NOMO-1 treated with dmso at 0.1 percent for 144 hours (cell line): ENCODE results near the gene TGFB2.
A peak's percentile ranks its signal among the peaks of the same experiment; 100 is the strongest.

Experiments used
- DNase-seq: peaks from one replicate; lab custom pipeline; 2025; ENCODE audit not compliant: unreplicated experiment; lab: John Stamatoyannopoulos, UW

TGFB2 gene

DNA sequence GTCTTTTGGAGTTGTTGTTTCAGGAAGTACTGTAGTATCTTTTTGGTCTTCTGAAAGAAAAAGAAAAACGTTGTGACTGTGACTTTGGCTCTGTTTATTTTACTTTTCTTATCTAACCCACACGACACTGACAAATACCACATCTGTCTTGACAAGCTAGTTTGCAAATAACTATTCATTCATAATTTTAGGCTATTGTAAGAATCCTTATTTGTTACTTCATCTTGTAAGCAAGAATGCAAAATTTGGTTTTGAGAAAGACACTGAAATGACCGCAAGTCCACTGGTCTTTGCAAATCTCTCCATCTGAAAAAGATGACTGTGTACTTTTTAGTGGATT lies 12.7 kb downstream of the TGFB2 start:
- DNase-seq: no peak

DNA sequence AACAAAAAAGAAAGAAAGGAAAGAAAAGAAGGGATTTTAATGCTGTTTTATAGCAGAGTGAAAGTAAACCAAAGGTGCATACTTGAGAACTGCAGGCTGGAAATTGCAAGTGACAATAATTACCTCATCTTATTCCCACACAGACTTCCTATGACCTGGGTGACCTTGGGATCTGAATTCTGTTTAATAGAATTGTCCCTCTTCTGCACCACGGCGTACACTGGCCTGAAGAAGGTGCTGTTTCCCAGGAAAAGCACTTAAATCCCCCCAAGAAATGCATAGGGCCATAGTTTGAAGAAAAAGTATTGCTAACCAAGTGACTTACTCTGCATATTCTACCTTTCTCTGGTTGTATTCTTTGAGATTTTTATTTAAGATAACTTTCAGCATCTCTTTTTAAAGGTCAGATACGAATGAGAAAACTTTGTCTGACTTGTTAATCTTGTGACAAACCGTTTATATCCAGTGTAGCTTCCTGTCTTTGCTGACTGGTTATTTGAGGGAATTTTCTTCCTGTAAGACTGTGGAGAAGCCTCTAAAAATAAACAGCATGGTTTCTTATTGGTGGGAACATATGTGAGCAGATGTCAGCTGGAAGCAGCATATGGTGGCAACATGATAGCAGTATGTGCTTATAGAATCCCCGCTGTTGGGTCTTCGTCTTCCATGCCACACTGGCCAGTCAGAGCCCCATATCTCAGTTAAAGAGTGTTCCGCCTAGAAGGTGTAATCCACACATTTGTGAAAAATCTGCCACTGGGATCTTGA lies 16.3 kb downstream of the TGFB2 start:
- no peak for DNase-seq

- no peak for DNase-seq
Measured at GRCh38 chr1:218362418-218363076, 17.4 kb downstream of the TGFB2 start.

DNA sequence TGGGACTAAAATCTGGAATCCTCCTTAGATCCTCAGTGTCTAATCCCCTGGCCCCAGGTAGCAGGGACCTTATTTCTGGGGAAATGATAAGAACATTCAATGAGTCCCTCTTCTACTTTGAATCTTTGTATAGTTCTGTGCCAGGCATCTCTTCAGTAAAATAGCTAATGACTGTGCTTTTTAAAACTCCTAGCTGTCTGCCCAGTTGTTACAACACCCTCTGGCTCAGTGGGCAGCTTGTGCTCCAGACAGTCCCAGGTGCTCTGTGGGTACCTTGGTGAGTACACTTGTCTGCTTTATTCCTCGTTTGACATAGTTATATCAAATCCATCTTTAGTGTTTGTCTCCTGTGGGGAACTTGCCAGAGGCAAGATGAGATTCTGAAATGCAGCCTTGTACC lies 18.0 kb downstream of the TGFB2 start:
- no peak for DNase-seq

DNA sequence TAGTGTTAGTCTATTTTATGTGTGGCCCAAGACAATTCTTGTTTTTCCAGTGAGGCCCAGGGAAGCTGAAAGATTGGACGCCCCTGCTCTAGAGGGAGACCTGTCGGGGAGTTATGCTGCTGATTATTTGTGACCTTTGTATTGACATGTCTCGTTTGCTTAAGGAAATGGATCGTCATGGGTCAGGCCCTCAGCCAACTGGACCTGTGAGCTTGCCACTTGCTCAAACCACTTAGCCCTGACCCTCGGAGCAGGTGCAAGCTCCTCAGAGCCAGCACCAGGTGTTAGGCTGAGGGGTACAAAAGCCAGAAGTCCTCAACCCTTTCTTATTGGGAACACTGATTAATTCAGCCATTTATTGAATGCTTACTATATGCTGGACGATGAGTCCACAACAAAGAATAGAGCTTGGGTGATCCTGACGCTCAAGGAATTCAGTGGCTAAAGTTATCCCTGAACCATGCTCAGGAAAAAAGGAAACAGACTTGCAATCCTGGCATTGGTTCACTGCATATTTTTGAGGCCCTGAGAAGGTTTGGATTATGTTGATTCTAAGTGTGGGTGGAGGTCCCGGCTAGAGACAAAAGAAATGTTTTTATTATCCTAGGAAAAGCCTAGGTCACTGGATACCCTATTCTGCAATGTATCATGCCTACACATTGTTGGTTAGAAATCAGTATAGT lies 19.0 kb downstream of the TGFB2 start:
- DNase-seq: no peak

- DNase-seq: no peak
Measured at GRCh38 chr1:218365226-218365999, 20.3 kb downstream of the TGFB2 start.

- no peak for DNase-seq
Measured at GRCh38 chr1:218366322-218367052, 21.4 kb downstream of the TGFB2 start.

DNA sequence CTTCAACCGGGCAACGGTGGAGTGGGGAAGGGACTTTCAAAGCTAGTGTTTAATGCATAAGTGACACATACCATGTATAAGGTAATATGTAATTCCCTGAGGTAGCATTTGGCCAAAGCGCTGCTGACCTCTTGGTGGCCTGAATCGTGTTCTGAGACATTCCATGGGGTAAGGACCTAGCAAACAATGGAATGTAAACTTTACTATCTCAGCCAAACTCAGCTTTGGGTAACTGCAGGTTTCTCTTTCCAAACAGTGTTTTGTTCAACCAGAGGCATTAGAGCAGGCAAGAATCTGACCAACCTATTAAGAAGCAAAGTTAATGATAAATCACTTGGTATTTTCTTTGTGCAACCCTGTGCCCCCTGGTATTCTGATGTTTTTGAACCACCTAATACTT lies 22.0 kb downstream of the TGFB2 start:
- DNase-seq: no peak

- no peak for DNase-seq
Measured at GRCh38 chr1:218368686-218369085, 23.6 kb downstream of the TGFB2 start.

DNA sequence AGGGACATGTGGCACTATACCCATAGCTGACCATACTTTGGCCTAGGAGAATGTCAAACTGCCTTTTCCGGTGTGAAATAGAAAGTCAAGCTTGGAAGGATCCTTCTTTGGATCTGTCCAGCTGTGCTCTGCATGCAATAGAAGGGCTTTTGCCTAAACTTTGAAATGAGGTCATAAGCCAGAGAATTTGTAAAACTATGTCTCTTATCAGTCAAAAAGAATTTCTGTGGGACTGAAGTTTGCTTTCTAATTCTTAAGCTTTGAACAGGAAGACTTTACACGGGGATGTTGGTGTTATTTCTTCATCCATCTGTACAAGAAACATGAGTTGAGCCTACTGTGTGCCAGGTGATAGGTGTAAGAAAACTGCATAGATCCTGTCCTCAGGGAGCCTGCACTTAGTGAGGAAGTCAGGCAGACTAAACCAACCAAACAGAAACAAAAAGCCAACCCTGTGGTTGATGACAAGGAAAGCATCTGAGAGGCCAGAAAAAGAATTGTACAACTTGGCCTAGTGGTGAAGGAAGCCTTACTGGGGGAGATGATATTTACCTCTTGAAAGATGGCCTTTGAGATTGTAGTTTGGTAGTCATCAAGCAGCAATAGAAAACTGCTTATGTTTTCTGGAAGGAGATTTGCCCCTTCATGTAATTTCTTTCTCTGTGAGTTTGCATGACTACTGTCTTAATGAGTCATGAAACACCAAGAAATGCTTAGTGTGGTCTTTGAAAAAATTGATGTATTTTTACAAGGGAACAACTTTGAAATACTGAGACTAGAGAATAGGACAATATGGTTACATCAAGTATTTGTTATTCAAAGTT lies 24.8 kb downstream of the TGFB2 start:
- DNase-seq: no peak

- DNase-seq: no peak
Measured at GRCh38 chr1:218371927-218372672, 27.0 kb downstream of the TGFB2 start.

DNA sequence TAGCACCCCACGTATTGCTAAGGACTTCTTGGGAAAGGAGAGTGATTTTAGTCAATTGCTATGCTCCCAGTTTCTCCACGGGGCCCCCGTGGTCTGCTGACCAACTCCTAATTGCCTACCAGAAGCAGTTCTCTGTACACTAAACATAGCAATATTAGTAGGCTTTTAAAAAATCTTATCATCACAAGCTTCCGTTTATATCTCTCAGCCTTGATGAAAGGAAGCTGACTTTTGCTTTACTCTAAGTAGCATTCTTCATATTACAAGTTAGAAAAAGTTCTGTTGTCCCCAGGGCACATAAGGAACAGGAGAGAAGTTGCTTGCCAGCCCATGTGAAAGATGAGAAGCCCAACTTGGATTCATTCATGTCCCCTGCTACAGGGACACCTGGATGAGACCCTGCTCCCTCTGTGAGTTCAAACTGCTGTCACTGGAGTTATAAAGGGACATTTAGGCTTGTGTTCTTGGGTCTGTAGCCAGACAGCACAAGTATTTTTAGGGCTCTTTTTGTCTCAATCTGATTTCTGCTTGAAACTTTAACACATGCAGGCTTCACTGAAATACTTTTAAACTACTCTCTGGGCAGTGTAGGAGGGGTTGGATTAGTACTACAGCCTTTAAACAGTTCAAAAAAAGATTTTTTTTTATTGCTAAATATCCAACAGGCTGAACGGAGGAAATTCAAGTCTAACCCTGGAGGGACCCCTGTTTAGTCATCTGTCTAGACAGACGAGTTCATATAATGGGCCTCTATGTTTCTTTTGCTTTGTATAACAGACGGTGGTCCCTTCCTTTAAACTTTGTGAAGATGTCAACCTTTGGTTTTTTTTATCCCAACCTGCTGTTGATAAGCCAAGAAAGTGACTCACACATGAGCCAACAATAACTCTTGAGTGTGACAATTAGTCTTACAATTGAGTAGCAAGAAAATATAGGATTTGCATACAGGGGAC lies 29.5 kb downstream of the TGFB2 start:
- DNase-seq: no peak

- no peak for DNase-seq
Measured at GRCh38 chr1:218376722-218377121, 31.6 kb downstream of the TGFB2 start.

DNA sequence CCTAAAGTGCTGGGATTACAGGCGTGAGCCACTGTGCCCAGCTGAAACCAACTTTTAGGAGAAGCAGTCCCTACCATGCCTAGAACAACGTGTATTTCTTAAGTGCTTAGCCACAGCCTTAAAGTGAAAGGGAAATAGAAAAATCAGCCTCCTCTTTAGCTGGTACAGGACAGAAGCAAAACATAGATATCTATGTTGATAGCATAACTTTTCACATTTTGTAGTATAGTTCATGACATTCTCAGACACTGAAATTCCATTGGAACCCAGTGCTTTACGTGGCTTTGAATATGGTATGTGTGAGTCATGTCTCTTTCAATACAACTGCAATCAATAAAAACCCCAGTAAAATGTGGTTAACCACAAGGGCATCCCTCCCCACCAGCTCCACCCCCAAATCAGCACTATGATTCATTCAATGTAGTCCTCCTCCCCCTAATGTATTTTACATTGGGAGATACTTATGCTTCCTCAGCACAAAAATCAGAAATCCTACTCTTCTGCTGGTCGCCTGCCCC lies 32.1 kb downstream of the TGFB2 start:
- peak; percentile 65 for DNase-seq

DNA sequence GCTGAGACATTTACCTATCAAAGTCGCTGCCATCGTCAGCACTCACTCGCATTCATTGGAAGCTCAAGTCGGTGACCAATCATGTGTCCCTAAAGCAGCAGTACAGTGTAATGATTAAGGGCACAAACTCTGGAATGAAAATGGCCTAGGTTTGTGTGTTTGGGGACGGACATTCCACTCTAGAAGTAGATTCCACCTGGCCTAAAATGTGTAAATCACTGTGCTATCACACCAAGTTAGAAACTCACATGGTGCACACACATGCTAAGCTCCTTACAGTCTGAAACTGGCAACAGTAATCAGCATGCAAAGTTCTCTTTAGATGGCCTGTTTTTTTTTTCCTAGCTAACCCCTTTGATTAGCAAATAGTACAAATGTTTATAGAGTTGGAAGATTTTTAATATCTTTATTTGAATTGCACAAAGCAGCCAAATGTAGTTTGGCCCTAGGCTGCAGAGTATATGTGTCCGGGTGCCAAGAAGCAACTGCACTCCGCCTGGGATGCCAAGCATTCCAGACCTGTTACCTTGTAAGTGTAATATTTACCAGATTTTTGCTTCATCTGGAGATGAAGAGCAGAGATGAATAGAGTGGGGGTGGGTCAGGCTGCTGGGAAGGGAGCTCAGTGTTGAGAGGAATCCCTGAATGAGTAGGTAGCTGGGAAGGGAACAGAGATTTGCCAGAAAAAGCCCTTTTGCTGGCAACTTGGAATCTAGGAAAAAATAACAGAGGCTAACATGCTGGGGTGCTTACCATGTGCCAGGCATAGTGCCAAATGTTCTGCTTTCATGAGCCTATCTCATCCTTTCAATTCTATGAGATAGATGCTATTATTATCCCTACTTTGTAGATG lies 35.2 kb downstream of the TGFB2 start:
- no peak for DNase-seq

- no peak for DNase-seq
Measured at GRCh38 chr1:218382261-218382660, 37.1 kb downstream of the TGFB2 start.

GRCh38 chr1:218383051-218383450 lies 37.9 kb downstream of the TGFB2 start:
- no peak for DNase-seq
